ENCODE measurements around the gene CCDC92.

The CCDC92 gene

DNA sequence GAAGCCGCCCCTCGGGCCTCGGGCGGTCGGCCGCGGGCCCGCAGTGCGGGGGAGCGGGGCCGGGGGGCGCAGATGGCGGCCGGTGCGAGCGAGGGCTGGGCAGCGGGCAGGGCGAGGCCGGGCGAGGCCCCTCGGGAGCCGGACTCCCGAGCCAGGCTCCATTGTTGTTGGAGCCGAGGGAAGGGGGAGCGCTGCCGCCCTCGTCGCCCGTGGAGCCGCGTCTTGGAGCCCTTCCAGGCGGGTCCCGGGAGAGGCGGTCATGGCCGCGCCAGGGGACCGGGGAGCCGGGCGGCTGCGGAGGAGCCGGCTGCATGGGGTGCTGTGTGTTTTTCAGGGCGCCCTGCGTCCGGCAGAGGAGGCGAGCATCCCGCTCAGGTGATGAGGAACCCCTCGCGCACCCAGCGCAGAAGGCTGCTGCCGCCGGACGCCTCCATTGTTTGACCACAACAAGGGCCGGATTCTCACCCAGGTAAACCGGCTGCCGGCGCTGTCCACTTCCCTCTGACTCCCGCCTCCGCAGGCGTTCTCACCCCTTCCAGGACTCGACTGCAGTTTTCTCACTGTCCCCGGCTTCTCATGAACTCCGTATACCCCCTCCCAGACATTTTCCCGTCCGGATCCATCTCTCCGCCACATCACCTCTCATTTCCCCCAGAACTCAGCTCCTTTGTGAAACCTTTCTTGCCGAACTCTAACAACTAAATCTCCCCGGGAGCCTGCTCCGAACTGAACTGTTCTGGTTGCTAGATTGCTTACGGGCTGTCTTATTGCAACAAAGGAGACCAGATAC lies 1.1 kb upstream of the CCDC92 start:
- no peak for DNase-seq (ENCODE audit: low spot score)

DNA sequence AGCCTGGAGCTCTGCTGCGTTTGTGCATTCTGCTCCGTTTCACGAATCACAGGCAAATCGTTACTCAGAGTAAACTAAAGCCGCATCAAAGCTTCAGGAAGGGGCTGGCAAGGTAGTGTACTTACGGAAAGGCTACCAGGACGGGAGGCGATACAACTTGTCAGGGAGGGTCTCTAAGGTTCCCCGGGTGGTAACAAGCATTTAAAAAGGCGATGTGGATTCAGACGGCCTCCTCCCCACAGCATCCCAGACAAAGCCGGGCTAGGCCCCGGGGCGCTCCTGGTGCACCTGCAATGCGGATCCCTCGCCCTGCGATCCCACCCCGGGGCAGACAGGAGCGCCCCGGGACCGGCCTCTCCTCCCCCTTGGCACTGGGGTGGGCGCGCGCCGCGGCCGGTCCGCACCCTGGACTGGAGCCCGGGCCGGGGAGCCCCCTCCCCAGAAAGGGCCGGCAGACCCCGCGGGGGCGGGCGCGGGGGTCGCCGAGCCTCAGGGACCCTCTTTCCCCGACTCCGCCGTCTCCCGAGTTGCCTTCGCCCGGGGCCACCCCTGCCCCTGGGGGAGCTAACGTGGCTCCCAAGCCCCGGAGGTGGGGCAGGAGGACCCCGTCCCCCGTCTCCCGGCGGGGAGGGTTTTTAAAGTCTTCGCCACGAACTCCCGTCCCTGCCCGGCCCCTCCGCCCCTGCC lies 718 bp downstream of the CCDC92 start:
- no peak for DNase-seq (ENCODE audit: low spot score)

DNA sequence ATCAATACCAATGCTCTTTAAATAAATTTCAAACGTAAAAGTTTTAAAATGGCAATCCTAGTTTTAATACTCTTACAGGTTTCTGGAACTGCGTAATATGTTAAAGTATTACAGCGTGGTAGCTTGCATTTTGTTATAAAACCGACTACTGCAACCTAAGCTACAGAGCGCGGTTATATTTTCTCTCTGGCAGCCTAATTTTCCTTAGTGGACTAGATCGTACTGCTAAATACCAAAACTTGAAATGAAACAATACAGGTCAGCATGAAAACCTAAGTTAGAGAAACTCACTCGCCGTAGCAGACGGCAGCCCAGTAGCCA lies 1.2 kb downstream of the CCDC92 start:
- DNase-seq (ENCODE audit: low spot score) = no peak

DNA sequence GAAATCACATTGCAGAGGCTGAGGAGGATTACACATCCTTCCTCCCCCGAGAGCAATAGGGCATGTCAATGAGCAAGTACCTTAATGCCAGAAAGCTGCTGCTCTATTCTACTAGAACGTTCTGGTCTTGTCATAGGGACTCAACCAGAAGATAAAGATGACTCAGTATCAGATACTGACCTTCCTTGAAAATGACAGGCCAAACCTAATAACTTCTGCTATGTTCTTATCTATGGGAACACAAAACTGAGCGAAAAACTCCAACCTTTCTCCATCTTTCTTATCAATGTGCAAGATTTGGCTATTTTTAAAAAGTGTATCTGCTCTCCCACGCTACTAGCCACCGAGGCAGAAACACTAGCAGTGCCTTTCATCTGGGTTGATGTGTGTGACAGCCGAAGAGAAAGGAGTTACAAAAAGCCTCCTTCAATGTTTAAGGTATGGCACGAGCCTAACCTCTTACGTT lies 5.5 kb downstream of the CCDC92 start:
- no peak for DNase-seq (ENCODE audit: low spot score)

DNA sequence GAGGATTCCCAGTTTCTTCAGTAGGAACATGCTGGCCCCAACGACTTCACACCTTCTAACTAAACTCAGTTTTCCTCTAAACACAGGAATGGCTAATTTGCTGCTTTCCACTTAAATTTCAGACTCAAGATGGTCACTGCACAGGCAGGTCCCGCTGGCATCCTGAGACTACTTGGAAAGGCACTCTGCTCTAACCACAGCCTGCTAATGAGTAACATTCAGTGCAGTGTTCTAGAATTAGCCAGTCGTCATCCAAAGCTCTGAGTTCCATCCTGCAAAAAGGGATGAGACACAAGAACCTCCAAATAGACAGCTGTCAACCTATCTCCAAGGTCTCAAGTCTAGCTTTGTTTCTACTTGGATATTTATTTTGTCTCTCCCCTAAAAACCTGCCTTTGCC lies 6.0 kb downstream of the CCDC92 start:
- no peak for DNase-seq (ENCODE audit: low spot score)

DNA sequence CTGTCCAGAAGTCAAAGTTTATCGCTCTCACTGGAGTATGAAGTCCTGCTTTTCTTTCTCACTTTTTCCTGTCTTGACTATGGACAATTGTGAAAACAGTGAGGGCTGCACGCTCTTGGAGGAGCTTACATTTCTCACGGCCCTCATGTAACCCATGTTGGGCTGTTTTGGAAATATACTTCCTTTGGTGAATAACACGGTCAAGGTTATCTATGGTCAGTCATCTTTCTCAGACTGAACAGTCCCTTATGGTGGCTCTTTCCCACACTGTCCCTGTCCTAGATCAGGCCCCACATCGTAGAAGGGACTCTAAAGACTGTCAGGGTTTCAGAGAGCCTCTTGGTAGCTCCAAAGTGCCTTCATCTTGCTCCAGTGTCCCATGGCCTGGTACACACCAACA lies 7.2 kb downstream of the CCDC92 start:
- DNase-seq (ENCODE audit: low spot score) = no peak

DNA sequence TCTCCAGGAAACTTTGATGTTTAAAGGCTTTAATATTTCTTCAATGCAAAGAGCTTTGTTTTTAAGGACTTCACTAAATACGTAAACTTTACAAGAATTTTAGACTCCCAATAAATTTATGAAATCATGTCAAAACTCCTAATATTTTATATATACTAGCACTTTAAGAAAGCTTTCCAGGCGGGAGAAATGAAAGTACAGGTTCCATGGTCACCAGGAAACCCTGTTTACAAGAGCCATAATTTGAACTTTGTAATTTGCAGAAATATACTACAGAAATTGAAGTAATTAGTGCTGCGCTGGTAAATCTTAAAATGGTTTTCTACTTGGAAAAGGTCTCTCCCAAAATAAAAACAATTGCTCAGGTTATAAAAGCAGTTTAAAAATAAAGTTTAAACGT lies 8.8 kb downstream of the CCDC92 start:
- no peak for DNase-seq (ENCODE audit: low spot score)

DNA sequence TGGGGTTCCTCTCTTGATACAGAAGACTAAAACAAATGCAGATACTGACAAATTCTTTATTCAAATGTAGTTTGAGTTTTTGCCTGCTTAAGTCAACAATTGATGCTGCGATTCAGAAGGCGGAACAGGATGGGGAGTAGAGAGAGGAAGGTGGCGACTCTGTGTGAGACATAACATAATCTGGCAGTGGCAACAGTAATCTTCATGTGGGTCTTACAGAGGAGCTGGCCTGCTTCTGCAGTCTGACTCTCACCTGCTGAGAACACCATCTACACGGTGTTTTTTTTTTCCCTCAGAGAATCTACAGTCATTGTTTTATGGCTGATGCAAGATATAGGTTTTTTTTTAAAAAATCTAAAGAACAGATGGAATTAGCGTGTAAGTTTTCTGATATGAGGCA lies 10.1 kb downstream of the CCDC92 start:
- no peak for DNase-seq (ENCODE audit: low spot score)

DNA sequence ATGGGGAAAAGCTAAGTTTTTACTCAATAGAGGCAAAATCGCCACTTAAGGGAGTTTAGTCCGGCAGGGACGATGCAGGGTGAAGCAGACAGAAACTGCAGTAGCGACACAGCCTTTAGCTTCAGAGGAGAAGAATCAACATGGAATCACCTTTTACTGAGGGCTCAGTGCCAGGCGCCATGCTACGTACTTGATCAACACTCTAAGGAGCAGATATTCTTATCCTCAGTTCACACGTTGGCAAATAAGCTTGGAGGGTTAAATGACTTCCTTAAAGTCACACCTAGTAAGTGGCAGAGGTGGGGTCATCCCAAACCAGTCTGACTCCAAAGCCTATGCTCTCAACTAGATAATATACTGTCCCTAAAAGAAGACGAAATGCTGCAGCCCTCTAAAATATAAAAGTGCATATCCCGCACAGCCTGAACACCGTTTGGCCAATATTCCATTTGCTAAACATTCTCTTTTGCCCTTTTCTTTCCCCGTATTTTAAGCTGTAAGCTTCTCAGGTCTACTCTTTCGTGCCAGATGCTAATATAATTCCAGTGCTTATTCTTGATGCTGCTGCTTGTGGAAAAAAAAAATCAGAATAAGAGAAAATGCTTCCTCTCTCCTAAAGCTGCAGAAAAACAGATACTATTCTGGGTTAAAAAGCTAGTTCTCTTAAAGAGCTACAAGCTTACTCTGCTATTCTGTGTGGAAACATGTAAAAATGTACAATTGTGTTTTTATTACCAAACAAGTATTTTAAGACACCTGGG lies 10.9 kb downstream of the CCDC92 start:
- no peak for DNase-seq (ENCODE audit: low spot score)

DNA sequence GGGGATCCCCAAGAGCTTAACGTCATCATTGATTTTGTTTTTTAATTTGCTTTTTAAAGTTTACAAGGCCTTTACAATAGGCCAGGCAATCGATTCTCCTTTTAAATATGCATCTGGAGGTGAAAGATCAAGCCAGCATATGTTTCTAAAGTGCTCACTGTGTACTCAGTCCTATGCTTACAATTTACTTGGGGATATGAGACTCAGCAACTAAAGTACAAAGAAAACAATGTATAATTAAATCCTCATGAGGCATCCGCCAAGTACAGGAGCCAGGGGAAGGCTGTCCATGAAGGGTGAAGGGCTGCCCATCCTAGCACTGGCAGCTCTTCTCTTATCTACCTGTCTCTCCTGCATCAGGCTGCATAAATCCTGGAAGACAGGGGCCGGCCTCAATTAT lies 11.8 kb downstream of the CCDC92 start:
- no peak for DNase-seq (ENCODE audit: low spot score)

DNA sequence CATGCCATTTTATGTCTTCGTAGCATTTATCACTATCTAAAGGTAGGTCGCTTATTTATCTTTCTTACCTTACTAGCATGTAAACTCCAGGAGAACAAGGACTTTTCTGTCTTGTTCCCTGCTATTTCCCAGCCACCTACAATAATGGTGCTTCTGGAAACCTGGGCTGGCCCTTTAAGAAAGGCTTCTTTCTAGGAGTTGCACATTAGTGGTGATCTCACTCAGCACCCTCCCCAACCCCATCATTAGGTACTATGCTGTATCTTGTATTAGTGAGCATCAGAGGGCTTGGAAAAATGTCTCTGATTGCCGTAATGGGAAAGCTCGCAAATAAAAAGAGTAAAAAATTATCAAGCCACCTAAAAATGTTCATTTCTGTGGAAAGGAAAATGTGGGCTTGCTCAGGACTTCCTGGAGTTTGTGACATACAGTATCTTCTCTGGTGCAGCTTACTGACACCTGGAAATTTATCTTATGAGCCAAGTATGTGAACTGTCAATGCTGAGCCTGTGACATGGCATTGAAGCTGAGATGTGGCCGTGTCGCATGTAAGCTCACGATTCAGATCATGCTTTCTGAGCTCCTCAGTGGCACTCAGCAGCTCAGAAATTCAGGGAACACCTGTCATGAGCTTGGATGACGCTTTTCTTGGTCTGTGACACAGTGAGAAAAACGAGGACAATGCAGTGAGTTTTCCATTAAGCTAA lies 12.4 kb downstream of the CCDC92 start:
- no peak for DNase-seq (ENCODE audit: low spot score)

DNA sequence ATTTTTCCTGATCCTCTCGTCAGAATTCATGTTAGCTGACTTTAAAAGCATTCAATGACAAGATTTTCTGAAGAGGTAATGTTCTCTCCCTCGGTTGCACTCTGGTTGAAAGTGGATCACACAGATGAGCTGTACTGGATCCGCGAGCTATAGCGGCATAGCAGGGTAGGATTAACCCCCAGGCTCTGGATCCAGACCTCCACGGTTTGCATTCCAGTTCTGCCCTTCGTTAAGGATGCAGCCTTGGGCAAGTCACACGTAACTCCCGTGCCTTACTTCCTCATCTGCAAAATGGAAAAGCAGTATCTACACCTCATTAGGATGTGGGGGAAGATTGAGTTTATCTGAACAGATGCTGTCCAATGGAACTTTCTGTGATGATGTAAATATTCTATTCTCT lies 13.8 kb downstream of the CCDC92 start:
- no peak for DNase-seq (ENCODE audit: low spot score)

DNA sequence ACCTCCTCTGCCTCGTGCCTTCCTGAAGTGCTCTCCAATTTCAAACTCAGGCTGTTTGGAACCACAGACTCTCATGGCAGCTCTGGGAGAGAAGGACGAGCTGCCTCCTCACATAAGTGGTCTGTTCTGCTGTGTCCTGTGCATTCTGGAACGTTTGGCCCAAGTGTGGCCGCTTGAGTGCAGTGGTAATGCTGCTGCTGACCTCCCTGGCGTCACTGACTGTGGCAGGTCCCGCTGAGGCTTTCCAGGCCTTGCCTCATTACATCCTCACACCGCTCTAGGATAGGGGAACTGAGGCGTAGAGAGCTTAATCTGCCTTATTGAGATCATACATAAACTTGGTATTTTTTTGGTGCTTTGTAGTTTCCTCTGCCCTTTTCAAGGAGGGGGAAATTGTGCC lies 14.2 kb downstream of the CCDC92 start:
- no peak for DNase-seq (ENCODE audit: low spot score)

DNA sequence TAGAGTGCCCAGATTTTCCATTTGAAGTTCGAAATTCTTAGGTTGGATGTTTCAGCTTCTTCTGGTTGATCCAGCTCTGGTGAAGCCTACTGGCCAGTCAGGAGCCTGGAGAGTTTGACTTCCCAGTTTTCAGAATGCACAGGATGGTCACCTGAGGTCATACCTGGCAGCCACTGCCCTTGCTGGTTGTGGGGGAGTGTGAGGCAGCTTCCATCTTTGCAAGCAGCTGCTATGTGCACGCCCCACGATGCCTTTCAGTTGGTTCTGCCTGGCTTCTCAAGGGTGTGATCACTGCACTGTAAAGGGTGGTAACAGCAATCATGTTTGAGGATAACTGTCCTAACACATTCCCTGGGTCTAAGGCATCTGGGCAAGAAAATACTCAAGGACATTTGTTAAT lies 15.4 kb downstream of the CCDC92 start:
- no peak for DNase-seq (ENCODE audit: low spot score)

DNA sequence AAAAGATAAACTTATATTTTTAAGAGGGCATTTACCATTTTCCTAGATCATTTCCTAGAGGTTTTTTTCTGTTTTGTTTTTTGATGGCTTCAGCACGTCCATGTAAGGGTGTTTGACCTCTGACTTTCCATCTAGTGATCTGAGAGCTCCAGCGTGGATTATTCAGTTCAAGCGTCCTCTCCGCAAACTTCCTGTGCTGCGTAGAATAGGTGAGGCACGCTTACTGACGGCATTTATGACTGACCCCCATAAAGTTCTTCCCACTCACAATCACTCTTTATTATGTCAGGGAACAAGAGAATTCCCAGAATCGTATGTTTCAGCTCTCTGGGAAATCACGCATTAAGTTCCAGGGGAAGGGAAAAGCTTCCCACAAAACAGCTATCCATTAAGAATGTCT lies 16.4 kb downstream of the CCDC92 start:
- no peak for DNase-seq (ENCODE audit: low spot score)

DNA sequence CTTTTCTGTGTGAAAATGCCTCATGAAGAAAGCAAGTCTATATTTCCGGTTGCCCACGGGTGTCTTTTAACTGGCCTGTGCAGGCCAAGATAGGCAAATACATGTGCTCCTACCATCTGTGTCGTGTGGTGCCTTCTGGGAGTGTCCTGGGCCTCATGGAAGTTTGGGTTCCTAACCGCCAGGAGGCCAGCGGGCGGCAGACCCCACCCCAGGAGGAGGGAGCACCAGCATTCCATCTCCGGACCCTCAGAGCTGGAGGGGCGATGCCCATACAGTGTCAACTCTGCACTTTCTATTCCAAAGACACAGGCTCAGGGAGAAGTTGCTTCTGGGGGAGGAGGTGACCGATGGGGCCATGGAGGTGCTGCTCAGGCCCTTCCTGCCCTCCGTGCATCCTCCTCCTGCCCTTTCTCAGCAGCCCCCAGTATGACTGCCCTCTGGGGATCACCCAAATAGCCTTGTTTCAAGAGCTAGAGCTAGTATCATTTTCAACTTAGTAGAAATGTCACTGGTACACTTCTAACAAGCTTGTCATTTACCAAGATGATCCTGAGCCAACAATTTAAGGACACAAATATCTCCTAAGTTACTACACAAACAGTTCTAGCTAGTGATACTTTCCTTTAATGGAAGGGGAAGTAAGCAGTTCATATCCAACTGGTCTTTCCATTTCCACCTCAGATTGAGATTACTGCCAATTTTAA lies 17.8 kb downstream of the CCDC92 start:
- no peak for DNase-seq (ENCODE audit: low spot score)

DNA sequence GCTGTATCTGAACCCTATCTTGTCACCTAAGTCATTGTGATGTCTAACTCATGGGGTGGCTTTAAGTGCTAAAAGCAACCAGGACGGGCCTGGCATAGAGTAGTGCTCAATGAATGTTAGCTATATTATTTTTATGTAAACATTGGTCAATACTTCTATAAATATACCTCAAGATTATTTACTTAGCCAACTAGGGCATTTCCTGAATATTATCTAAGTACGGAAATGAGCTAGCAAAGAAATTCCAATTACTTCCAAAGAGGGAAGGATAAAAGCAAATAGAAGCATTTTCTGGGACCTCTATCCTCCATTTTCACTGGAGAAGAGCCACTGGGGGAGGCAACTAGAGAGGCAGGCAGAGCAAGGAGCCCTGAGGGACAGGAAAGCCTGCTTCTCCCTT lies 20.6 kb downstream of the CCDC92 start:
- DNase-seq (ENCODE audit: low spot score) = no peak

DNA sequence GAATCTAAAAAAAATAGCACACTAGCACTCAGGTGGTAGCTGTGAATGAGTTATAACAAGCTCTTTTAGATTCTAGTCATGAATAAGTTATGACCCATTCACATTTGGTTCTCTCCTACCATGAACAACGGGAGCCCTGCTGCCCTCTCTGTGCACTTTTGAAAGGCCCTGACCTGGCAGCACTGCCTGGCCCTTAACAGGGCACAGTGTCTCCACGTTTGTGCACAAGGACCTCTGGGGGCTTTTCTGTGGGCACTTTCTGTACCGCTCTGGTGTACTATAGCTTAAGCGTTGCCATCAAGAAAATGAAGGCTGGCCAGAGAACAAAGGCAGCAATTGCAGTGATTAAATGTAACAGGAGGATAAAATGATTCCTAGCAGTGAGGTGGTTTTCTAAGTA lies 21.2 kb downstream of the CCDC92 start:
- DNase-seq (ENCODE audit: low spot score) = no peak

DNA sequence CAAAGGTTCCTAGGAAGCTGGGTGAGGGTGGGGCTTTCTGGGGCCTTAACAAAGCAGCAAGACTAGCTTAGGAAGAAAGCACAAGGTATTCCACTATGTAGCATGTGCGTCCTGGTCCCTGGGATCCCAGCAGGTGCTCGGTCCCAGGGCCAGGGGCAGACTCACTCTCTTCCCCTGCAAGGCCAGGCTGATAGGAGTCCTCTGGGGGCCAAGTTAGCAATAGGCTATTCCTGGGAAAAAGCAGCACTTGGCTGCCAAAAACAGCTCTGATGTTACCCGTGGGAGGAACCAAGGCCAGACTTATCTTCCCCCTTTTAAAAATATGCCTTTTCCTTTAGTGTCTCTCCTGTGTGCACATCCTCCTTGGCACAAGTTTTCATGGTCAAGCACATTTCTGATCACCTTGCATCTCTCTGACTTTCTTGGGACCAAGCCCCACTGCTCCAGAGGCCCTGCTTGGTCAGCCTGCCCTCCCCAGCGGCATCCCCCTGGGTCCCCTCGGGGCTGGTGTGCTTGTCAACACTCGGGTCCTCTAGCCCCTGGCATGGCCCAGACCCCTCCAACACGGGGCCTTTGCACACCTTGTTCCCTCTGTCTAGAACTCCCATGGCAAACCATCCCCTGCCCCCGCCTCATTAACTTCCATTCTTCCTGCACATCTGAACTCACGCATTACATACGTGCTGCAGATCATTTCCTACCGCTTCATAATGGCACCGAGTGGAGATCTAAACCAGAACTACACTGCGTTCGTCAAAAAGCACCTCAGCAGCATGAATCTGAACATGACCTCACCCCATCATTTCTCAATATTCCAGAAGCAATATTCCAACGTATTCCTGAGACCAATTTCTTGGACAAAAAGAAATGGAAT lies 21.9 kb downstream of the CCDC92 start:
- no peak for DNase-seq (ENCODE audit: low spot score)

DNA sequence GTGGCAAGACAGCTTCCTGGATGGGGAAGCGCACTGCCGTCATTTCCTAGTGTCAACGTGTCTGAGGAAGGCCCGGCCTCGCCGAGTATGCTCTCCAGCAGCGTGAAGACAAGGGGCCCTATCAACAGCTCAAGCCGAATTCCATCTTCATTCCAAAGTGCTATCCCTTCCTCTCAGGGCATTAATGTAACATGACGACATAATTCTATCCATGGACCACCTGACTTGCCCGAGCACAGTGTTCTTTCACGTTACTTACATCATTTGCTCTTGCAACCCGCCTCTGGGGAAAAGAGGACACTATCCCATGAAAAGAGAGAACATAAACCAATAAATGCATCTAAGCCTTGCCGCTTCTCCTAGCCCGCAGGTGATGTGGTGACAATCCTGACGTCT lies 22.9 kb downstream of the CCDC92 start:
- DNase-seq (ENCODE audit: low spot score) = no peak

All from hematopoietic multipotent progenitor cell treated with erythropoietin and hydrocortisone succinate and interleukin-3 and kit ligand, for 17 days (in vitro differentiated cells).